Epithelial cell of proximal tubule (primary cell): ENCODE data around the gene PACRG. TPM values are rescaled to one million over a fixed set of nuclear protein-coding genes. Genes with fewer than 3 reads are reported as not detected.

Source experiments
- DNase-seq: peaks from one replicate; pipeline ENCODE4 v3.0.0-alpha.2; 2011; ENCODE audit warnings: low read depth
- H3K4me3 ChIP-seq: 2 replicates; pipeline ENCODE4 v1.5.1; 2011; ENCODE audit warnings: low read depth, mild to moderate bottlenecking, low read length
- total RNA-seq: library from RNA; depleted of rRNA; stranded (reverse); fragments of >200 nt; gene quantifications from 2 replicates; pipeline ENCODE4 v1.2.3, GENCODE V29; 2015
- TF ChIP-seq, protein P1 (sequence below): conservative IDR thresholded peaks from 2 replicates; pipeline ENCODE4 v1.5.1; 2012; ENCODE audit warnings: low read depth, mild to moderate bottlenecking, low read length

PACRG gene
- total RNA-seq, 1 donor from 2014 or later, result 0.12 TPM

- H3K4me3 ChIP-seq, result no peak overlapping the region
- TF ChIP-seq, protein P1, sequence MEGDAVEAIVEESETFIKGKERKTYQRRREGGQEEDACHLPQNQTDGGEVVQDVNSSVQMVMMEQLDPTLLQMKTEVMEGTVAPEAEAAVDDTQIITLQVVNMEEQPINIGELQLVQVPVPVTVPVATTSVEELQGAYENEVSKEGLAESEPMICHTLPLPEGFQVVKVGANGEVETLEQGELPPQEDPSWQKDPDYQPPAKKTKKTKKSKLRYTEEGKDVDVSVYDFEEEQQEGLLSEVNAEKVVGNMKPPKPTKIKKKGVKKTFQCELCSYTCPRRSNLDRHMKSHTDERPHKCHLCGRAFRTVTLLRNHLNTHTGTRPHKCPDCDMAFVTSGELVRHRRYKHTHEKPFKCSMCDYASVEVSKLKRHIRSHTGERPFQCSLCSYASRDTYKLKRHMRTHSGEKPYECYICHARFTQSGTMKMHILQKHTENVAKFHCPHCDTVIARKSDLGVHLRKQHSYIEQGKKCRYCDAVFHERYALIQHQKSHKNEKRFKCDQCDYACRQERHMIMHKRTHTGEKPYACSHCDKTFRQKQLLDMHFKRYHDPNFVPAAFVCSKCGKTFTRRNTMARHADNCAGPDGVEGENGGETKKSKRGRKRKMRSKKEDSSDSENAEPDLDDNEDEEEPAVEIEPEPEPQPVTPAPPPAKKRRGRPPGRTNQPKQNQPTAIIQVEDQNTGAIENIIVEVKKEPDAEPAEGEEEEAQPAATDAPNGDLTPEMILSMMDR, result no peak
- DNase-seq, result no peak
Observed at GRCh38 chr6:163030980-163031379, 303.2 kb downstream of the PACRG start.

GRCh38 chr6:163031931-163032330 lies 304.2 kb downstream of the PACRG start:
- H3K4me3 ChIP-seq, result no peak overlapping the region
- no peak for DNase-seq
- TF ChIP-seq, protein P1, result no peak

GRCh38 chr6:163036160-163036645 lies 308.4 kb downstream of the PACRG start:
- H3K4me3 ChIP-seq, result no peak overlapping the region
- DNase-seq, result no peak
- TF ChIP-seq, protein P1, result no peak

DNA sequence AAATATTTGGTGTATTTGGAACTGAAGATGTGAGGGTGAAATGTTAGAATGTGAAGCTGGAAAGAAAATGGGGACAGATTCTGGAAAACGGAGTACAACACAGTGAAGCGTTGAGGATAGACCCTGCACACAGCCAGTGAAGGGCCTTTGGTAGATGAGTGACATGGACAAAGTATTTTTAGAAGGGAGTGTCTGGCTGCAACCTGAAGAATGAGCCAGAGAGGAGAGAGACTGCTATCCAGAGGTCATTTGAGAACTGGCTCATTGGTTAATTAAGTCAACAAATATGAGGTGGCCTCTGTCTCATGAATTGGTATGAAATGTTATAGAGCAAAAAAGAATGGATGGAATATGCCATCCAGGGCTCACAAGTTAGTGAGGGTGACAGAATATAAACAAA lies 310.5 kb downstream of the PACRG start:
- TF ChIP-seq, protein P1, result no peak
- H3K4me3 ChIP-seq, result no peak overlapping the region
- no peak for DNase-seq

GRCh38 chr6:163048345-163048744 lies 320.6 kb downstream of the PACRG start:
- no peak for DNase-seq
- TF ChIP-seq, protein P1, result no peak
- no peak overlapping the region for H3K4me3 ChIP-seq

DNA sequence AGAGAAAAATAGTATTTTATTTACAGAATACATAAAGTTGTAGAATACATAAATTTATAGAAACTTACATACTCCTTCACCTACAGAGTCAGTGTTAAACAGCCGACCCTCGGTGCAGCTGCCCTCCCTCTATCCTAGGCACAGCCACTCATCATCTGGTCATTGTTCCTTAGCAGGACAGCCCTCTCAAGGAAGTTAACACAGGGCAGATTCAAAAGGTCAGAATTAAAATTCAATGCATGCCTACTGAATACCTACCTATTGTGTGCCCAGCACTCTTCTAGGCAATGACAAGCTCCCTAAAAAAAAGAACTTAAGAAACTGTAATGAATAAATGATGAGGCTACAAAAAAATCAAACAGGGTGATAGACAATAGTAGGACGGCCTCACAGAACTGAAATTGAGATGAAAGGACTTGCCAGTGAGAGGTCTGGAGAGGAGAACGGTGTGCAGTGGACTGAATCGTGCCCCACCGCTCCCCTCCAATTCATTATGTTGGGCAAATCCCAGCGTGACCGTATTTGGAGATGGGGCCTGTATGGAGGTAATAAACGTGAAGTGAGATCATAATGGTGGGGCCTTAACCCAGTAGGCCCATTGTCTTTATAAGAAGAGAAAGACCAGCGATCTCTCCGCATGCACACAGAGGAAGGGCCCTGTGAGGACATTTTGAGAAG lies 326.0 kb downstream of the PACRG start:
- TF ChIP-seq, protein P1, result no peak
- no peak for DNase-seq

GRCh38 chr6:163054641-163055040 lies 326.9 kb downstream of the PACRG start:
- TF ChIP-seq, protein P1, result no peak
- no peak overlapping the region for H3K4me3 ChIP-seq
- no peak for DNase-seq

More for the DNA sequence above, 326.0 kb downstream of the PACRG start:
- no peak overlapping the region for H3K4me3 ChIP-seq
